KMS-11 (cell line): ENCODE results near the gene ARMS2.

Source experiments
- H2AFZ ChIP-seq: fragments of 200-600 bp; sonication (generic); 2 replicates; pipeline ENCODE4 v1.6.1; 2016; ENCODE audit warnings: antibody characterized with exemption, mixed run types, low read depth
- H3K27ac ChIP-seq: fragments of 200-600 bp; sonication (generic); 2 replicates; pipeline ENCODE4 v1.6.1; 2016; ENCODE audit warnings: mild to moderate bottlenecking, mixed run types
- H3K27me3 ChIP-seq: fragments of 200-600 bp; sonication (generic); 2 replicates; pipeline ENCODE4 v1.6.1; 2017; ENCODE audit warnings: mild to moderate bottlenecking, low read depth, mixed run types, moderate library complexity; ENCODE audit not compliant: insufficient read depth
- H3K36me3 ChIP-seq: fragments of 200-600 bp; sonication (generic); 2 replicates; pipeline ENCODE4 v1.6.1; 2017; ENCODE audit warnings: mild to moderate bottlenecking, mixed run types; ENCODE audit not compliant: insufficient read depth
- H3K4me1 ChIP-seq: fragments of 200-600 bp; sonication (generic); 2 replicates; pipeline ENCODE4 v1.6.1; 2016; ENCODE audit warnings: mild to moderate bottlenecking, low read depth, mixed run types; ENCODE audit not compliant: poor library complexity, severe bottlenecking
- H3K4me2 ChIP-seq: fragments of 200-600 bp; sonication (generic); 2 replicates; pipeline ENCODE4 v1.7.0; 2016; ENCODE audit warnings: mild to moderate bottlenecking, mixed run types
- H3K4me3 ChIP-seq: fragments of 200-600 bp; sonication (generic); IDR thresholded peaks from 2 replicates; pipeline ENCODE4 v1.6.1; 2017; ENCODE audit warnings: low read depth, low read length, mixed read lengths; ENCODE audit not compliant: insufficient read depth
- H3K79me2 ChIP-seq: fragments of 200-600 bp; sonication (generic); 2 replicates; pipeline ENCODE4 v1.6.1; 2016; ENCODE audit warnings: low read depth, mixed run types; ENCODE audit not compliant: insufficient read depth
- H3K9ac ChIP-seq: fragments of 200-600 bp; sonication (generic); 2 replicates; pipeline ENCODE4 v1.6.1; 2016; ENCODE audit warnings: mild to moderate bottlenecking, mixed run types
- H4K20me1 ChIP-seq: fragments of 200-600 bp; sonication (generic); 2 replicates; pipeline ENCODE4 v1.6.1; 2016; ENCODE audit warnings: mild to moderate bottlenecking, mixed run types; ENCODE audit not compliant: insufficient read depth
- TF ChIP-seq, protein P1 (sequence below): fragments of 200-600 bp; sonication (generic); conservative IDR thresholded peaks from 2 replicates; pipeline ENCODE4 v1.6.1; 2017; ENCODE audit warnings: low read depth, mild to moderate bottlenecking, antibody characterized with exemption, low read length, moderate library complexity, mixed read lengths

The ARMS2 gene

GRCh38 chr10:122468307-122468925 is 14.0 kb downstream of the ARMS2 start:
- H4K20me1 ChIP-seq = no peaks in the 10 kb centered on the region
- H2AFZ ChIP-seq = no peak overlapping the region
- no peaks in the 10 kb centered on the region for H3K4me1 ChIP-seq
- H3K9ac ChIP-seq = no peak overlapping the region
- TF ChIP-seq, protein P1, sequence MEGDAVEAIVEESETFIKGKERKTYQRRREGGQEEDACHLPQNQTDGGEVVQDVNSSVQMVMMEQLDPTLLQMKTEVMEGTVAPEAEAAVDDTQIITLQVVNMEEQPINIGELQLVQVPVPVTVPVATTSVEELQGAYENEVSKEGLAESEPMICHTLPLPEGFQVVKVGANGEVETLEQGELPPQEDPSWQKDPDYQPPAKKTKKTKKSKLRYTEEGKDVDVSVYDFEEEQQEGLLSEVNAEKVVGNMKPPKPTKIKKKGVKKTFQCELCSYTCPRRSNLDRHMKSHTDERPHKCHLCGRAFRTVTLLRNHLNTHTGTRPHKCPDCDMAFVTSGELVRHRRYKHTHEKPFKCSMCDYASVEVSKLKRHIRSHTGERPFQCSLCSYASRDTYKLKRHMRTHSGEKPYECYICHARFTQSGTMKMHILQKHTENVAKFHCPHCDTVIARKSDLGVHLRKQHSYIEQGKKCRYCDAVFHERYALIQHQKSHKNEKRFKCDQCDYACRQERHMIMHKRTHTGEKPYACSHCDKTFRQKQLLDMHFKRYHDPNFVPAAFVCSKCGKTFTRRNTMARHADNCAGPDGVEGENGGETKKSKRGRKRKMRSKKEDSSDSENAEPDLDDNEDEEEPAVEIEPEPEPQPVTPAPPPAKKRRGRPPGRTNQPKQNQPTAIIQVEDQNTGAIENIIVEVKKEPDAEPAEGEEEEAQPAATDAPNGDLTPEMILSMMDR = no peak
- H3K36me3 ChIP-seq = no peaks in the 10 kb centered on the region
- H3K4me3 ChIP-seq = no peak overlapping the region
- no peaks in the 10 kb centered on the region for H3K27me3 ChIP-seq
- H3K79me2 ChIP-seq = no peaks in the 10 kb centered on the region
- no peak overlapping the region for H3K4me2 ChIP-seq
- H3K27ac ChIP-seq = no peak overlapping the region

GRCh38 chr10:122468926-122469781 is 14.7 kb downstream of the ARMS2 start:
- Histone ChIP-seq H3K4me2 (no peak overlapping the region), H3K36me3 (no peaks in the 10 kb centered on the region), H3K27ac (no peak overlapping the region), H4K20me1 (no peaks in the 10 kb centered on the region), H3K4me3 (no peak overlapping the region), H3K4me1 (no peaks in the 10 kb centered on the region), H3K9ac (no peak overlapping the region), H3K79me2 (no peaks in the 10 kb centered on the region), H3K27me3 (no peaks in the 10 kb centered on the region), H2AFZ (no peak overlapping the region)
- TF ChIP-seq, protein P1 = no peak

DNA sequence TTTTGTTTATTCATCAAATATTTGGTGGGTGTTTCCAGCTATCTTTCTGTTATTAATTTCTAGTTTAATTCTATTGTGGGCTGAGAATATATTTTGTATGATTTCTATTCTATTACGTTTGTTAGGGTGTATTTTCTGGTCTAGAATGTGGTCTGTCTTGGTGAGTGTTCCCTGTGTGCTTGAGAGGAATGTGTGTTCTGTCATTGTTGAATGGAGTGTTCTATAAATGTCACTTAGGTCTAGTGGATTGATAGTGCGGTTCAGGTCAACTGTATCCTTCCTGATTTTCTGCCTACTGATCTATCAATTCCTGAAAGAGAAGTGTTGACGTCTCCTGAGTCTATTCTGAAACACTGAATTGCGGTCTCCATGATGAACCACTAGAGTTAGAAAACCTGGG is 15.4 kb downstream of the ARMS2 start:
- Histone ChIP-seq H3K4me3 (no peak overlapping the region), H3K27me3 (no peaks in the 10 kb centered on the region), H3K79me2 (no peaks in the 10 kb centered on the region), H4K20me1 (no peaks in the 10 kb centered on the region), H3K9ac (no peak overlapping the region), H3K36me3 (no peaks in the 10 kb centered on the region), H3K4me2 (no peak overlapping the region), H2AFZ (no peak overlapping the region), H3K27ac (no peak overlapping the region), H3K4me1 (no peaks in the 10 kb centered on the region)
- TF ChIP-seq, protein P1 = no peak

GRCh38 chr10:122471531-122472177 is 17.2 kb downstream of the ARMS2 start:
- Histone ChIP-seq H3K27ac (no peak overlapping the region), H3K27me3 (no peaks in the 10 kb centered on the region), H3K36me3 (no peaks in the 10 kb centered on the region), H3K4me3 (no peak overlapping the region), H3K79me2 (no peaks in the 10 kb centered on the region), H4K20me1 (no peaks in the 10 kb centered on the region), H3K4me2 (no peak overlapping the region), H3K9ac (no peak overlapping the region), H3K4me1 (no peaks in the 10 kb centered on the region), H2AFZ (no peak overlapping the region)
- TF ChIP-seq, protein P1 = no peak
